GM12878 (cell line): ENCODE results near the gene IFNGR2. TPM values are rescaled to one million over a fixed set of nuclear protein-coding genes. Genes with fewer than 3 reads are reported as not detected.

Experiments
- CBX5 ChIP-seq: sonication (generic); IDR thresholded peaks from 2 replicates; pipeline ENCODE4 v1.6.1; 2016; ENCODE audit warnings: low read depth, moderate library complexity, mild to moderate bottlenecking, inconsistent platforms
- CHD1 ChIP-seq: IDR thresholded peaks from 2 replicates; pipeline ENCODE4 v1.6.1; 2012; ENCODE audit warnings: low read depth, low read length, improper control_type of control experiment
- CTCF ChIP-seq, 3 experiments: IDR thresholded peaks in 2 of 3; conservative IDR thresholded peaks in 1 of 3; 2 replicates each; pipeline ENCODE4 v1.5.1; 2011; ENCODE audit warnings: low read depth in 3 of 3, low read length in 3 of 3, mild to moderate bottlenecking in 3 of 3, control low read depth in 2 of 3, moderate library complexity in 2 of 3, inconsistent platforms in 1 of 3, mixed read lengths in 1 of 3; ENCODE audit not compliant: control insufficient read depth in 2 of 3, insufficient read depth in 1 of 3; ENCODE audit errors: extremely low read depth in 1 of 3
- FOXK2 ChIP-seq: fragments of 450-650 bp; IDR thresholded peaks from 2 replicates; pipeline ENCODE4 v1.6.1; 2017; ENCODE audit warnings: mild to moderate bottlenecking, moderate library complexity
- GATAD2B ChIP-seq: fragments of 450-650 bp; conservative IDR thresholded peaks from 2 replicates; pipeline ENCODE4 v1.6.1; 2017; ENCODE audit warnings: low read depth, mild to moderate bottlenecking, moderate library complexity
- HCFC1 ChIP-seq: fragments of 150-350 bp; IDR thresholded peaks from 2 replicates; pipeline ENCODE4 v1.6.1; 2014; ENCODE audit warnings: low read length
- IKZF1 ChIP-seq: fragments of 450-650 bp; conservative IDR thresholded peaks from 2 replicates; pipeline ENCODE4 v1.6.1; 2017; ENCODE audit warnings: antibody characterized with exemption, mild to moderate bottlenecking
- IRF3 ChIP-seq: fragments of 450-650 bp; IDR thresholded peaks from 2 replicates; pipeline ENCODE4 v1.6.1; 2014; ENCODE audit warnings: mild to moderate bottlenecking
- MAX ChIP-seq: IDR thresholded peaks from 2 replicates; pipeline ENCODE4 v1.6.1; 2012; ENCODE audit warnings: low read depth, low read length, improper control_type of control experiment
- MTA2 ChIP-seq: fragments of 450-650 bp; IDR thresholded peaks from 2 replicates; pipeline ENCODE4 v1.6.1; 2016; ENCODE audit warnings: low read depth, mild to moderate bottlenecking, moderate library complexity
- NFIC ChIP-seq: IDR thresholded peaks from 2 replicates; pipeline ENCODE4 v1.6.1; 2012; ENCODE audit warnings: low read depth, mild to moderate bottlenecking, inconsistent platforms, low read length, moderate library complexity
- NFYB ChIP-seq: IDR thresholded peaks from 2 replicates; pipeline ENCODE4 v1.6.1; 2011; ENCODE audit warnings: low read depth, mild to moderate bottlenecking, low read length, improper control_type of control experiment, moderate library complexity; ENCODE audit not compliant: insufficient read depth
- NR2F1 ChIP-seq: fragments of 450-650 bp; conservative IDR thresholded peaks from 2 replicates; pipeline ENCODE4 v1.6.1; 2017; ENCODE audit warnings: mild to moderate bottlenecking
- PAX5 ChIP-seq: IDR thresholded peaks from 2 replicates; pipeline ENCODE4 v1.6.1; 2011; ENCODE audit warnings: low read depth, low read length, borderline replicate concordance
- PML ChIP-seq: IDR thresholded peaks from 2 replicates; pipeline ENCODE4 v1.6.1; 2012; ENCODE audit warnings: low read length, inconsistent platforms
- POLR2A ChIP-seq: IDR thresholded peaks from 2 replicates; pipeline ENCODE4 v1.6.1; 2011; ENCODE audit warnings: low read depth, mild to moderate bottlenecking, low read length
- SIX5 ChIP-seq: IDR thresholded peaks from 2 replicates; pipeline ENCODE4 v1.6.1; 2011; ENCODE audit warnings: mild to moderate bottlenecking, low read depth, low read length, moderate library complexity; ENCODE audit not compliant: severe bottlenecking
- STAT1 ChIP-seq: fragments of 450-650 bp; conservative IDR thresholded peaks from 2 replicates; pipeline ENCODE4 v1.6.1; 2014; ENCODE audit warnings: antibody characterized with exemption, mild to moderate bottlenecking
- polyA plus RNA-seq, 11 experiments: library from polyadenylated mRNA; depleted of rRNA in 4 of 11; unstranded in 6 of 11; stranded (reverse) in 5 of 11; fragments of >200 nt; fragmentation: Nextera tagmentation in 4 of 11; fragmentation: Illumina TruSeq in 1 of 11; extraction: Ambion mirVana in 4 of 11; extraction: Trizol in 1 of 11; gene quantifications; 1 replicate in 1 of 11; 2 replicates in 10 of 11; pipeline versions ENCODE4 v1.2.1 to v1.2.3, GENCODE V29; 2011 to 2016; ENCODE audit warnings: inconsistent platforms in 2 of 11, missing spikeins in 2 of 11, low read depth in 1 of 11
- total RNA-seq, 4 experiments: library from RNA; depleted of rRNA in 3 of 4; stranded (reverse); fragments of >200 nt in 3 of 4; fragmentation: Illumina TruSeq in 1 of 4; extraction: Trizol in 1 of 4; gene quantifications; 2 replicates each; pipeline versions ENCODE4 v1.2.1 to v1.2.3, GENCODE V29; 2013 to 2021
- TF ChIP-seq, protein P1 (sequence below): fragments of 450-650 bp; IDR thresholded peaks from 2 replicates; pipeline ENCODE4 v1.6.1; 2017; ENCODE audit warnings: mild to moderate bottlenecking, moderate library complexity
- TF ChIP-seq, protein P2 (sequence below): IDR thresholded peaks from 2 replicates; pipeline ENCODE4 v1.6.1; 2011; ENCODE audit warnings: borderline replicate concordance, low read depth, mild to moderate bottlenecking, moderate library complexity, mixed read lengths, low read length; ENCODE audit not compliant: insufficient read depth; ENCODE audit errors: extremely low read length
- TF ChIP-seq, protein P3 (sequence below): fragments of 450-650 bp; IDR thresholded peaks from 2 replicates; pipeline ENCODE4 v1.6.1; 2017; ENCODE audit warnings: borderline replicate concordance

Gene IFNGR2
- total and polyA plus RNA-seq, 10 of the 15 experiments (the other 5 are each of a cell fraction or from before 2014, with no cell fraction given): 23.6 to 98.8 (median 77.0) TPM

- TF ChIP-seq MTA2 (no peak), NR2F1 (peak; percentile 53), CTCF (IDR thresholded peaks at IDR 0.05 in 2 of 3, conservative IDR thresholded peaks at IDR 0.05 in 1 of 3; ENCODE audit: control insufficient read depth in 2 of 3, extremely low read depth in 1 of 3, insufficient read depth in 1 of 3, low read depth in 3 of 3, low read length in 3 of 3) (peak in 2 of 3 experiments; percentile 11 to 33; a peak in 2 of 6 replicates), FOXK2 (no peak), NFYB (no peak), IRF3 (no peak), HCFC1 (no peak), NFIC (no peak), PAX5 (no peak), CHD1 (0 out of 2 replicates have a peak, but pooled peaks have one; percentile 60), MAX (peak; percentile 12; the same call in 1 of the 2 replicates), CBX5 (no peak), IKZF1 (no peak; the same call in 1 of the 2 replicates), PML (0 out of 2 replicates have a peak, but pooled peaks have one; percentile 20), GATAD2B (peak; percentile 75), SIX5 (no peak), POLR2A (no peak), STAT1 (no peak)
- TF ChIP-seq, protein P1, sequence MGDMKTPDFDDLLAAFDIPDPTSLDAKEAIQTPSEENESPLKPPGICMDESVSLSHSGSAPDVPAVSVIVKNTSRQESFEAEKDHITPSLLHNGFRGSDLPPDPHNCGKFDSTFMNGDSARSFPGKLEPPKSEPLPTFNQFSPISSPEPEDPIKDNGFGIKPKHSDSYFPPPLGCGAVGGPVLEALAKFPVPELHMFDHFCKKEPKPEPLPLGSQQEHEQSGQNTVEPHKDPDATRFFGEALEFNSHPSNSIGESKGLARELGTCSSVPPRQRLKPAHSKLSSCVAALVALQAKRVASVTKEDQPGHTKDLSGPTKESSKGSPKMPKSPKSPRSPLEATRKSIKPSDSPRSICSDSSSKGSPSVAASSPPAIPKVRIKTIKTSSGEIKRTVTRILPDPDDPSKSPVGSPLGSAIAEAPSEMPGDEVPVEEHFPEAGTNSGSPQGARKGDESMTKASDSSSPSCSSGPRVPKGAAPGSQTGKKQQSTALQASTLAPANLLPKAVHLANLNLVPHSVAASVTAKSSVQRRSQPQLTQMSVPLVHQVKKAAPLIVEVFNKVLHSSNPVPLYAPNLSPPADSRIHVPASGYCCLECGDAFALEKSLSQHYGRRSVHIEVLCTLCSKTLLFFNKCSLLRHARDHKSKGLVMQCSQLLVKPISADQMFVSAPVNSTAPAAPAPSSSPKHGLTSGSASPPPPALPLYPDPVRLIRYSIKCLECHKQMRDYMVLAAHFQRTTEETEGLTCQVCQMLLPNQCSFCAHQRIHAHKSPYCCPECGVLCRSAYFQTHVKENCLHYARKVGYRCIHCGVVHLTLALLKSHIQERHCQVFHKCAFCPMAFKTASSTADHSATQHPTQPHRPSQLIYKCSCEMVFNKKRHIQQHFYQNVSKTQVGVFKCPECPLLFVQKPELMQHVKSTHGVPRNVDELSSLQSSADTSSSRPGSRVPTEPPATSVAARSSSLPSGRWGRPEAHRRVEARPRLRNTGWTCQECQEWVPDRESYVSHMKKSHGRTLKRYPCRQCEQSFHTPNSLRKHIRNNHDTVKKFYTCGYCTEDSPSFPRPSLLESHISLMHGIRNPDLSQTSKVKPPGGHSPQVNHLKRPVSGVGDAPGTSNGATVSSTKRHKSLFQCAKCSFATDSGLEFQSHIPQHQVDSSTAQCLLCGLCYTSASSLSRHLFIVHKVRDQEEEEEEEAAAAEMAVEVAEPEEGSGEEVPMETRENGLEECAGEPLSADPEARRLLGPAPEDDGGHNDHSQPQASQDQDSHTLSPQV: no peak
- TF ChIP-seq, protein P2, sequence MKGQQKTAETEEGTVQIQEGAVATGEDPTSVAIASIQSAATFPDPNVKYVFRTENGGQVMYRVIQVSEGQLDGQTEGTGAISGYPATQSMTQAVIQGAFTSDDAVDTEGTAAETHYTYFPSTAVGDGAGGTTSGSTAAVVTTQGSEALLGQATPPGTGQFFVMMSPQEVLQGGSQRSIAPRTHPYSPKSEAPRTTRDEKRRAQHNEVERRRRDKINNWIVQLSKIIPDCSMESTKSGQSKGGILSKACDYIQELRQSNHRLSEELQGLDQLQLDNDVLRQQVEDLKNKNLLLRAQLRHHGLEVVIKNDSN: no peak
- TF ChIP-seq, protein P3, sequence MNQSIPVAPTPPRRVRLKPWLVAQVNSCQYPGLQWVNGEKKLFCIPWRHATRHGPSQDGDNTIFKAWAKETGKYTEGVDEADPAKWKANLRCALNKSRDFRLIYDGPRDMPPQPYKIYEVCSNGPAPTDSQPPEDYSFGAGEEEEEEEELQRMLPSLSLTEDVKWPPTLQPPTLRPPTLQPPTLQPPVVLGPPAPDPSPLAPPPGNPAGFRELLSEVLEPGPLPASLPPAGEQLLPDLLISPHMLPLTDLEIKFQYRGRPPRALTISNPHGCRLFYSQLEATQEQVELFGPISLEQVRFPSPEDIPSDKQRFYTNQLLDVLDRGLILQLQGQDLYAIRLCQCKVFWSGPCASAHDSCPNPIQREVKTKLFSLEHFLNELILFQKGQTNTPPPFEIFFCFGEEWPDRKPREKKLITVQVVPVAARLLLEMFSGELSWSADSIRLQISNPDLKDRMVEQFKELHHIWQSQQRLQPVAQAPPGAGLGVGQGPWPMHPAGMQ: no peak
Observed at GRCh38 chr21:33478935-33479678, 75.9 kb downstream of the IFNGR2 start (continued).
